Adrenal gland (tissue), 12 donors: ENCODE measurements around the gene BCL2L1. TPM values are rescaled to one million over a fixed set of nuclear protein-coding genes. Genes with fewer than 3 reads are reported as not detected.

Experiments used
- DNase-seq, 7 donors: peaks; one replicate each; pipeline ENCODE4 v3.0.0-alpha.2; 2019 to 2020
- H3K27ac ChIP-seq, 5 donors: fragments of 200-600 bp; sonication (generic) in 4 of 5; 1 replicate in 3 of 5; 2 replicates in 2 of 5; pipeline versions ENCODE4 v1.5.1 to v1.8.0; 2016 to 2020; ENCODE audit warnings: mild to moderate bottlenecking in 1 of 5
- H3K27me3 ChIP-seq: fragments of 200-600 bp; 2 replicates; pipeline ENCODE4 v1.8.0; 2021
- H3K36me3 ChIP-seq, 2 donors: fragments of 200-600 bp; replicated peaks in 1 of 2; 1 replicate in 1 of 2; 2 replicates in 1 of 2; pipeline versions ENCODE4 v1.5.1 to v1.8.0; 2018 to 2022
- H3K4me1 ChIP-seq, 2 donors: fragments of 200-600 bp; replicated peaks in 1 of 2; 1 replicate in 1 of 2; 2 replicates in 1 of 2; pipeline versions ENCODE4 v1.5.1 to v1.8.0; 2018 to 2021
- H3K4me3 ChIP-seq, 4 donors: fragments of 200-600 bp; sonication (generic) in 3 of 4; one replicate each; pipeline ENCODE4 v1.5.1; 2016 to 2018
- H3K9me3 ChIP-seq, 3 donors: fragments of 200-600 bp; sonication (generic) in 1 of 3; replicated peaks in 1 of 3; 1 replicate in 2 of 3; 2 replicates in 1 of 3; pipeline versions ENCODE4 v1.5.1 to v1.8.0; 2016 to 2021
- POLR2A ChIP-seq, 2 donors: fragments of 450-650 bp; IDR thresholded peaks; one replicate each; pipeline ENCODE4 v1.6.1; 2017; ENCODE audit warnings: antibody characterized with exemption in 2 of 2, mild to moderate bottlenecking in 2 of 2, moderate library complexity in 1 of 2
- WGBS, 4 donors: extraction: QIAGEN DNeasy Blood & Tissue Kit in 2 of 4; methylation state at CpG; one replicate each; pipeline versions ENCODE4 v1.1.5 to v1.1.7; 2013 to 2017; 5-methylcytosine and 5-hydroxymethylcytosine counted together
- intact Hi-C, 2 donors: fragments of 100-400 bp; cut with DNase I; formaldehyde crosslinking; loops; one replicate each; pipeline versions ENCODE4 v1.14.1 to v1.15.0; 2022 to 2023
- polyA plus RNA-seq, 3 donors: library from polyadenylated mRNA; stranded (reverse); fragments of 200-250 nt in 2 of 3; fragments of 350-450 nt in 1 of 3; fragmentation: Illumina TruSeq in 1 of 3; extraction: RNeasy Lipid Tissue Mini Kit (QIAGEN cat#74804) in 1 of 3; gene quantifications; one replicate each; pipeline ENCODE4 v1.2.3, GENCODE V29; 2013 to 2014
- total RNA-seq, 9 donors: library from RNA; depleted of rRNA in 4 of 9; stranded (reverse); fragments of >200 nt in 4 of 9; fragments of 120-200 nt in 1 of 9; fragmentation: NEBNext Ultra II Directional in 1 of 9; extraction: Animal tissue kit (Norgen Biotek cat#: 25700) in 1 of 9; gene quantifications; one replicate each; pipeline versions ENCODE4 v1.1.0 to v1.2.4, GENCODE V29; 2013 to 2023
- TF ChIP-seq, protein P1 (sequence below), 6 experiments: fragments of 450-650 bp in 4 of 6; fragments of 200-600 bp in 2 of 6; sonication (generic) in 1 of 6; IDR thresholded peaks; 1 replicate in 5 of 6; 2 replicates in 1 of 6; pipeline versions ENCODE4 v1.5.1 to v1.8.0; 2016 to 2021; ENCODE audit warnings: antibody characterized with exemption in 6 of 6, mild to moderate bottlenecking in 2 of 6, moderate library complexity in 1 of 6
- donor health status: healthy with polysubstance abuse.
- donor health status: Bipolar disorder and iron deficiency.
- donor health status: DM: yes; HTN: yes; CAD: no.
- donor health status: DM: no; HTN: no; CAD: no.
- donor health status: DM: no; HTN: no; CAD: no.
- donor health status: DM: yes; HTN: yes; CAD: no.

Gene BCL2L1
- total and polyA plus RNA-seq, 12 donors, result 40.2 to 143 (median 64.4) TPM

DNA sequence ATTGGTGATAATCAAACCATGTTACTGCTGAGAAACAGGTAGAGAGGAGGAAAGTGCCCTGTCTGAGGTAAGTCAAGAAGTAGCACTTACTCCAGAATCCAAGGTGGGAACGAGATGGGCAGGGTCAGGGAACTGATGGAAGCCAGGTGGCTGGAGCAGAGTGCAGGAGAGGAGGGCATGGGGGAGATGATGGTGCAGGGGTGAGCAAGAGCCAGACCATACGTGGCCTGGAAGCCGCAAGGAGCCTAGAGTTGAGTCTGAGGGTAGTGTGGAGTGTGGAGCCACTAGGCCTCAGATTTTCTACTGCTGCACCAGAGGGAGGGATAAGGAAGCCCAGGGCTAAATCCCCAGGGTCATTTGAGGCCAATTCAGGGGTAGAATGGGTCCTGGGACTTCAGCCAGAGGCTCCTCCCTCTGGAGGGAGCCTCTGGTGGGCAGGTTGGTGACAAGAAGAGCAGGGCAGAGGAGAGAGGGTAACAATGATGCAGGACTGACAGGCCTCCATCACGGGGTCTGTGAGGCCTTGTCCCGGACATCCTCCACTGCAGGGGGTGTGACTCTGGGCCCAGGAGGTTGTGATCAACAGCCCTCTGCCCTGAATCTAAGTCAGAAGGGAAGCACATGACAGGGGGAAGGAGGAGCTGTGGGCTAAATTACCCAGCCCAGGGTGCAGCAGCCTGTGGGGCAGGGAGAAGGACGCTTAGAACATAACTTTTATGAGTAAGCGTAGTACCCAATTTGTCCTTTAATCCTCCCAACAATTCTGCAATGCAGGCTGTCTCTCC is 56.2 kb downstream of the BCL2L1 start:
- H3K4me3 ChIP-seq, result no peak overlapping the region
- H3K36me3 ChIP-seq, result peaks cover 0 to 16% of the 10 kb centered on the region in 2 donors
- peak overlapping the region; percentile 57 to 85 (median 59) for H3K27ac ChIP-seq
- H3K4me1 ChIP-seq, result peaks cover 54 to 76% of the 10 kb centered on the region in 2 donors
- 35 to 47% (median 45%) methylated on average over 7 of the region's 7 CpGs for WGBS, 4 donors
- H3K27me3 ChIP-seq, result no peaks in the 10 kb centered on the region
- TF ChIP-seq, protein P1, sequence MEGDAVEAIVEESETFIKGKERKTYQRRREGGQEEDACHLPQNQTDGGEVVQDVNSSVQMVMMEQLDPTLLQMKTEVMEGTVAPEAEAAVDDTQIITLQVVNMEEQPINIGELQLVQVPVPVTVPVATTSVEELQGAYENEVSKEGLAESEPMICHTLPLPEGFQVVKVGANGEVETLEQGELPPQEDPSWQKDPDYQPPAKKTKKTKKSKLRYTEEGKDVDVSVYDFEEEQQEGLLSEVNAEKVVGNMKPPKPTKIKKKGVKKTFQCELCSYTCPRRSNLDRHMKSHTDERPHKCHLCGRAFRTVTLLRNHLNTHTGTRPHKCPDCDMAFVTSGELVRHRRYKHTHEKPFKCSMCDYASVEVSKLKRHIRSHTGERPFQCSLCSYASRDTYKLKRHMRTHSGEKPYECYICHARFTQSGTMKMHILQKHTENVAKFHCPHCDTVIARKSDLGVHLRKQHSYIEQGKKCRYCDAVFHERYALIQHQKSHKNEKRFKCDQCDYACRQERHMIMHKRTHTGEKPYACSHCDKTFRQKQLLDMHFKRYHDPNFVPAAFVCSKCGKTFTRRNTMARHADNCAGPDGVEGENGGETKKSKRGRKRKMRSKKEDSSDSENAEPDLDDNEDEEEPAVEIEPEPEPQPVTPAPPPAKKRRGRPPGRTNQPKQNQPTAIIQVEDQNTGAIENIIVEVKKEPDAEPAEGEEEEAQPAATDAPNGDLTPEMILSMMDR (IDR thresholded peaks at IDR 0.05), result peak in 4 of 6 experiments; percentile 20 to 32 (median 26)
- TF ChIP-seq POLR2A (IDR thresholded peaks at IDR 0.05), result peak in 1 of 2 donors; percentile 57
- intact Hi-C loops, result loop anchor here in 1 of 2 donors (5.0 kb wide), 1 partner anchor 56 kb away; the partner anchor contains the start of gene BCL2L1
- DNase-seq, result peak; percentile 63 to 86 (median 78)
- no peaks in the 10 kb centered on the region for H3K9me3 ChIP-seq

DNA sequence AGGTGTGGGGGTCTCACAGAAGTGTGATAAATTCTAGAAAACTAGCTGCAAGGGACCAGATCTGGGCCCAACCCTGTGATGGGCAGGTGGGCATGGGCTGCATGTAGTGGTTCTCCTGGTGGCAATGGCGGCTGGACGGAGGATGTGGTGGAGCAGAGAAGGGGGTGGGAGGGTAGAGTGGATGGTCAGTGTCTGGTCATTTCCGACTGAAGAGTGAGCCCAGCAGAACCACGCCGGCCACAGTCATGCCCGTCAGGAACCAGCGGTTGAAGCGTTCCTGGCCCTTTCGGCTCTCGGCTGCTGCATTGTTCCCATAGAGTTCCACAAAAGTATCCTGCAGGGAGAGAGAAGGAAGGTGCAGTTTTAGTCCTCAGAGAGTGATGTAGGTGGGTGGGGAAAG is 56.9 kb downstream of the BCL2L1 start:
- no peak overlapping the region for H3K4me3 ChIP-seq
- peak overlapping the region in 4 of 5 donors; percentile 57 to 85 (median 67) for H3K27ac ChIP-seq
- TF ChIP-seq, protein P1 (IDR thresholded peaks at IDR 0.05), result no peak
- no peak for TF ChIP-seq POLR2A (IDR thresholded peaks at IDR 0.05)
- peaks cover 0 to 16% of the 10 kb centered on the region in 2 donors for H3K36me3 ChIP-seq
- H3K4me1 ChIP-seq, result peaks cover 48 to 69% of the 10 kb centered on the region in 2 donors
- no peaks in the 10 kb centered on the region for H3K27me3 ChIP-seq
- H3K9me3 ChIP-seq, result no peaks in the 10 kb centered on the region
- DNase-seq, result no peak
- intact Hi-C loops, result loop anchor here in 1 of 2 donors (5.0 kb wide), 1 partner anchor 57 kb away; the partner anchor contains the start of gene BCL2L1
- WGBS, 4 donors, result 93 to 96% (median 94%) methylated on average over 10 of the region's 10 CpGs

DNA sequence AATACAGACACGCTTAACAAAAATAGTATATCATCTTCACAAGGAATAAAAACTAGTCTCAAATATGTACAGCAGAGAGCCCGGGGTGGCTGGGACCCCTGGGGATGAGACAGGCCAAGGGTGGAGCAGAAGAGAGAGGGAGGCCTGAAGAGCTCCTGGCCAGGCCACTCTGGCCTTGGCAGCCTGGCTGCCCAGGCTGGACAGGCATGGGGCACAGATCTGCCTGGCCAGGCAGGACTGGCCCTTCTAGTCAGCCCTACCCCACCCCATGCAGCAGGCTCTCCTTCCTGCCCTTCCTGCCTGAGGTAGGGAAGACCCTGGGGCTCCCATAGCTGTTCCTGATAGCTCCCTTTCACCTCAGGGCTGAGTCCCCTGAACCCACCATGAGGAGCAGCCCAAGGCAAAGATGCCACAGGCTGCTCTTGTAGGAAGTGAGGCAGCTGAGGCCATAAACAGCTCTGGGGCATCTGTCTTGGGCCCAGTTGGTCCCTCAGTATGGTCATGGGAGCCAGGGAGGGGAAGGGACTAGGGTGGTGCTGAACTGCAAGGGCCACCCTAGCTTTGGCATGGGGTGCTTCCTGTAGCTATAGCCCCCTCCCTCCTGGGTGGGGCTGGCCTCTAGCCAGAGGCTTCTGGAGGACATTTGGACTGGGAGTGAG is 57.8 kb downstream of the BCL2L1 start:
- DNase-seq, result no peak
- peak overlapping the region in 3 of 5 donors; percentile 58 to 85 (median 76) for H3K27ac ChIP-seq
- TF ChIP-seq, protein P1 (IDR thresholded peaks at IDR 0.05), result no peak
- TF ChIP-seq POLR2A (IDR thresholded peaks at IDR 0.05), result no peak
- H3K27me3 ChIP-seq, result no peaks in the 10 kb centered on the region
- H3K9me3 ChIP-seq, result no peaks in the 10 kb centered on the region
- peaks cover 0 to 16% of the 10 kb centered on the region in 2 donors for H3K36me3 ChIP-seq
- peaks cover 39 to 59% of the 10 kb centered on the region in 2 donors for H3K4me1 ChIP-seq
- H3K4me3 ChIP-seq, result no peak overlapping the region
- intact Hi-C loops, result loop anchor here in 1 of 2 donors (5.0 kb wide), 1 partner anchor 57 kb away; the partner anchor contains the start of gene BCL2L1
- WGBS, 4 donors, result 46 to 65% (median 61%) methylated on average over 2 of the region's 2 CpGs
